ELF-1 (cell line): ENCODE results near the gene NTRK3.

Source experiments
- DNase-seq: peaks from one replicate; pipeline ENCODE4 v3.0.0-alpha.2; 2016; ENCODE audit warnings: low read depth, low spot score

The NTRK3 gene

DNA sequence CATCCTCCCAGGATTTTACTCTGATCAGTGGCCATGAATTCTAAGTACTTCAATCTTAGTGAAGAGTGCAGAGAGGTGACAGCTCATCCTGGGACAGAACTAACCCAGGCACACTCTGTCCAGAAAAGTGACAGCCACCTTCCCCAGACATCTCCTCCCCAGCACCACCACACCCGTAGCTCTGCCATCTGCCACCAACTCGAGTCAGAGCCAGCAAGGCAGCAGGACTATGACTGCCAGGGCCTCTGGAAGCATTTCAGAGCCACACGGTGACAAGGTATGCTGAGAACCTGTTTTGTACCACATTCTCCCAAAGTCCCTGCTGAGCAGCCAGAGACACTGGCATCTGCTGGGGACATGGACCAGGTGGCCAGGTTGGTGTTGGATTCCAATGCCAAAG, 71.0 kb downstream of the NTRK3 start:
- DNase-seq: no peak

GRCh38 chr15:88181613-88182012, 74.9 kb downstream of the NTRK3 start:
- DNase-seq: no peak

- DNase-seq: no peak
Measured at GRCh38 chr15:88179562-88179961, 77.0 kb downstream of the NTRK3 start.

DNA sequence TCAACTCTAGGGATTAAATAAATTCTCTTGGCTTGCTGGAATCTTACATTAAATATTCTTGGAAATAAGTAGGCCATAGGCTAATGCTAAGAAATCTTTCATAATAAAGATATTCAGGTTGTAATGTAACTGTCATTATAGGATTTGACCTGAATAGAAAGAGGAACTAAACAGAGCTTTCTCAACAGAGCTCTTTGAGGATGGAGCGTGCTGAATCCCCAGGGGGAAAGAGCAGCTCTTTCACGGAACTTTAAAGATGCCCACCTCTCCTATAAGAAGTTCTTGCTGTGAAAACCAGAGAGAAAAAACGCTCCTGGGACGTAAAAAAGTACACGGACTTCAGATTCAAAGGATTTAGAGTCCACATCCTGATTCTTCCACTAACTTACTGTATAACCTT, 77.9 kb downstream of the NTRK3 start:
- DNase-seq: no peak

DNA sequence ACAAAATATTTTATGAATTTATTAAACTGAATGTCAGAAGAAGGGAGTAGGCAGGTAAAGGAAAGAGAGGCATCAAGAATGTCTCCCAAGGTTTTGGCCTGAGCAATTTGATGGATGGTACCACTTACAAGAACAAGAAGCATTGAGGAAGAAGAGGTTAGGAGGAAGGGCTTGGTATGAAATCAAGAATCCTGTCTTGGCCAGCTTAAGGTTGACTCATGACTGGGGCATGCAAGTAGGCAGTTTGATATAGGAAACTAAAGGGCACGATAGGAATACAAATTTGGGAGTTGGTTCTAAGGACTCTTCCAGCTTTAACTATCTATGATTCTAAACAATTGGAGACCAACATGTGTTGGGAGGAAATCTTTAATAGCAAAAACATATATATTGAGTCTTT, 79.1 kb downstream of the NTRK3 start:
- no peak for DNase-seq

DNA sequence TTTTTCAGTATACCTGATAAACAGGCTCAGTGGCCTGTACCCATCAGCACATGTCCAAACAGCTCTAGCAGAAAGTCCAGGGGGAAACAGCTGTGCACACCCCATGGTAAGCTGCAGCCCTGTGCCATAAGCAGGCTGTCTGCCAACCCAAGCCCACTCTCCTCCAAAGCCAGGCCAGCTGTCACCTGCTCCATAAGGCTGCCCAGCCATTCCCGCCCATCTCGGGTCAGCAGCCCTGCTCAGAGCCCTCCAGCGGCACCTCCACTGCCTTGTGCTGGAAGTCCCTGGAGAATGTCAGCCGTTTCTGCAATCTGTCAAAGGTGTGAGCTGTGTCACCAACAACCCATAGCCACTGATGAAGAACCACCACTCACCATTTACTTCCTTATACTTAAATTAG, 82.0 kb downstream of the NTRK3 start:
- no peak for DNase-seq

GRCh38 chr15:88166082-88166993, 90.2 kb downstream of the NTRK3 start:
- peak; percentile 61 for DNase-seq

DNA sequence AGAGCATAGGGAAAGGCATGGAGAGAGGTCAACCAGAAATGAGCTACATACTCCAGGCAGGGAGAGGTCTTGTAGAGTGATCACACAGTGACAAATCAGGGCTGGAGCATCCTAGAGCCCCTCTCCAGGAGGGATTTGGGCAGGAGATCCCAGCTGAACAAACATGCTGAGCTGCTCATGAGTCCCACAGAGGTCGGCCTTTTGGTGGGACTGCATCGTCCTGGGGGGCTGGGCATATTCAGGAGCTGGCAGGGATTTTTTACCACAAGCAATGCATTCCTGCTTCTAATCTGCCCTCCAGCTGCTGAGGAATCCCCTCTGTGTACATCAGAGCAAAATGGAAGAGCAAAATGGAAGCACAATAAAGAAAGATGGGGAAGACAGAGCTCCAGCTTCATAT, 94.9 kb downstream of the NTRK3 start:
- DNase-seq: no peak

DNA sequence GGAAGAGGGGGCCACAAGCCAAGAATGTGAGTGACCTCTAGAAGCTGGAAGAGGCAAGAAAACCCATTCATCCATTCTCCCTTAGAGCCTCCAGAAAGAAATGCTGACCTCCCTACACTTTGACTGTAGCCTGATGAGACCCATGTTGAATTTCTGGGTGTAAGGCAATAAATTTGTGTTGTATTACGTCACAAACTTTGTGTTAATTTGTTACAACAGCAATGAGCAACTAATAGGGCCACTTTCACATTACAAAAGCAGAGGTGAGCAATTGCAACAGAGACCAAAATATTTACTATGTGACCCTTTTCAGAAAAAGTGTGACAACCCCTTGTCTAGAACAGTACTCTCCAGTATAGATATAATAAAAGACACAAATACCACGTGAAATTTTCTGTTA, 101.2 kb downstream of the NTRK3 start:
- no peak for DNase-seq

DNA sequence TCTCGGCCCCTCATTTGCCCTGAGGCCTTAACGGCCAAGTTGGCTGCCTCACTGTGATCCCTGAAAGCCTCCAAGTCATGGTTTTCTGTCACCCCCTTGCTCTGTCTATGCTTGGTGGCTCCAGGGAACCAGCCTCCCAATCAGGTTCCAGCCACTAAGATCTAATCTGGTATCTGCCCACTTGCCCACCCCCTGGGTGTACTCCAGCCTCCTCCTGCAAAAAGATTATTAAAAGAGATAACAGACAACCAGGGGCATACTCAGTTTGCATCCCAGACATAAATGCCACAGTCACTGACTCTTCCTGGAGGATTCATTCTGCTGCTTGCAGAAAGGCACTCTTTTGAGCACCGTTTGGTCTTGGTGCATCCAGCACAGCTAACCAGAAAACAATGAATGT, 103.9 kb downstream of the NTRK3 start:
- no peak for DNase-seq

DNA sequence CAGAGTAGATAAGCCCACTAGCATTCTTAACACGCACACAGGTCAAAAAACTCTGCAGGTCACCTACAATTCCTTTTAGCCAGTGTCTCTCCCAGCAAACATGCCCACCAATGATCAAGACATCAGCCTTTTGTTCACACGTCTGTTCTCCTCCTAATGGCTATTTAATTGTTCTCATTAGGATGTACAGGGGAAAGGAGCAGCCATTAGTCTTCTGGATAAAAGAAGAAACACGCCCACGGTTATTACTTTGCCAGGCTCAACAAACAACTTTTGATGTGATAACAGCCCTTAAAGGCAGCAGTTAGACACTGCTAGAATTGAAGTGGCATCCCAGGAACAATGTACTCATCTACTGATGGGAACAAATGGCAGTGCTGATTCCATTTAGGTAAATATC, 108.8 kb downstream of the NTRK3 start:
- DNase-seq: no peak

DNA sequence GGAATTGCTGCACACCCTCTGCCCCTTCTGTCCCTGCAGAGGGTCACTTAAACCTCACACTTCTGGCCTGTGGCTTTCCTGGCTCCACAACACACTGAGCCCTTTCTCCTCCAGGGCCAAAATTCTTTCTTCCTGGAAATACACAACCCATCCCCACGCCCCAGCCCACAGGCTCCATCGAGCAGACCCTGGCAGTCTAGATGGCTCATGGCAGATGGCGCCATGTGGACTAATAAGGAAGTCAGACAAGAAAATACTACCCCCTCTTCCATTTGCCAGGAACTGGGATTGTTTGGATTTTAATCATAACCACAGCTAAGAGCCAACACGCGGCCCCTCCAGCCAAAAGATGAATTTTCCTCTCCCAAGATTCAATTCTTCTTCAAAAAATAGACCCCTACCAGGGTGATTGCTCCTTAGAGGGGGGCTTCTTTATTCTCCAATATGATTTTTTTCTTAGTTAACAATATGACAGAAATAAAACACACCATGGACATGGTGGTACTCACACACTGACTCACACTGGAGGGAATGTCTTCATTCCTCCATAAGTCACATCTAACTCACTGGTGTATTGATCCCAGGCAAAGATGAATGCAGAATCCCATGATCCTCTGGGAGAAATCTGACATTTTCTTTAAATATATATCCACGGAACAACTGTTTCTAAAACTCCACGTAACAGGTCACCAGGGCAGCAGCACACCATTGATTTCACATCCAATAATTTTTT, 111.5 kb downstream of the NTRK3 start:
- no peak for DNase-seq

DNA sequence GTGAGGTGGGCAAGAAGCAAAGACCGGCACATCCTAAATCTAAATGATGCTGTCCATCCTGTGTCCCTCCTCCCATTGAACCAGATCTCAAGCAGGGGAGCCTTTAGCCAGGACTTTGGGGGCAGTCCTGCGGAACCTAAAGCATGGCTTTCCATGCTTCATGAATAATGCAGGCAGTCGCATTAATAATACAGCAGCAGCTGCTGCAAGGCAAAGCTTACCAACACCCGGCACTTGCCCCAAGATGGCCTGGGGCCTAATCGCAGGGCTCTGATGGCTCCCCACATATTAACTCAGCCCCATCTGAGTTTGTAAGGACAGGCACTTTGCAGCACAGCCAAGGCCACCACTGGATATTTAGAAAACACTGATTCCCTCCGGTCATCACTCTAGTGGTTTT, 114.4 kb downstream of the NTRK3 start:
- DNase-seq: no peak

DNA sequence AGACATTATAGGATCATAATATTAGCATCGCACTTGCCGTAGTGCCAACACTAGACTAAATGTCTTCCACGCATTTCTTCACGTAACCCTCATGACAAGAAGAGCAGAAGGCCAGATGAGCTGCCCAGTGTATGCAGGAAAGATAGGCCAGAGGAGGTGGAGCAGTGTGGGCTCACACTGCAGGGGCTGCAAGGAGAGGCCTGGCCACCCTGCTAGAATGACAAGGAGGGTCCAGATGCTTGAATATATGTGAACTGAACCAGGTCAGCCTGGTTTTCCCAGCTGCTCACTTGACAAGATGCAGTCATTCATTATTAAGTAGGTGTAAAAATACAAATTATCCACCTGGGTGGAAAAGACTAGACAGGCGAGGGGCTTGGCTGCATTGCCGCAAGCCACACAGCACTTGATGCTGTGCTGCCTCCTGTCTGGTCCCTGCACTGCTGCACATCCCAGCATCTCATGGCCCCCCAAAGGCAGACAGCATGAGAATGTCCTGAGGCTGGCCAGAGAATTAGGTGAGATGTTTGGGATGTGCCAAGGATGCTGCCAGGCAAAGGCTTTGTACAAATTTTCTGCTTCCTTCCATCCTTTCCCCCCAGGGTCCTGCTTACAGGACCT, 115.2 kb downstream of the NTRK3 start:
- no peak for DNase-seq

GRCh38 chr15:88140398-88140797, 116.1 kb downstream of the NTRK3 start:
- no peak for DNase-seq

GRCh38 chr15:88139936-88140335, 116.6 kb downstream of the NTRK3 start:
- no peak for DNase-seq

DNA sequence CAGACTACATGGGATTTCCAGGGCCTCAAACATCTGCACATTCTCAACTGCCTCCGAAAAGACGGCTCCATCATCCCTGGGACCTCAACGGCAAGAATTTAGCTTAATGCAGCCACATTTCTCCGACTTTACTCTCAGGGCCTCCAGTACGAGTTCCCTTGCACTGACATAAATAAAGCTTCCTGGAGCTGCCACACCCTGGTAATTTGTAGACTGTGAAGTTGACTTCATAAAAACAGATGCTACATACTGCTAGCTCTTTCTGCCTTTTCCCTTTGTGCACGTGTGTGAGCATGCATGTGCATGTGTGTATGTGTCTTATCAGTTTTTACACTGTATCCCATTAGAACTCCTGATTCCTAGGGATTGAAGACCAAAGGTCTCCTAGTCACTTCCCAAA, 122.7 kb downstream of the NTRK3 start:
- DNase-seq: no peak

DNA sequence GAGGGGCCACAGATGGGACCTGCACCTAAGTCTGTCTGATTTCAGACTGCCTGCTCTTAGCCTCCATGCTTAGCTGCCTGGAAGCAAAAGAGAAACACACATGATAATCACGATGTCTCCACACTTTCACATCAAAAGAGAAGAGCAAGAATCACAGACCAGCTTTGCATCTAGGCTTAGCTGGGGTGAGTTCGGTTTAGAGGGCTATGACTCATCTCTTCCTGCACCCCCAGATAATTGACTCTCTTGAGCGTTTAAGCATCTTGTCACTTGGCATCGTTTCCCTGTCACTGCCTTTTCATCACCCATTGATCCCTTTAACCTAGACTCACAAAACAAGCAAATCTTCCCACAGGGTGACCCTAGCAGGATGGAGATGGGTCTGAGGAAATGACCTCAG, 124.0 kb downstream of the NTRK3 start:
- no peak for DNase-seq

GRCh38 chr15:88131937-88132336, 124.6 kb downstream of the NTRK3 start:
- no peak for DNase-seq

DNA sequence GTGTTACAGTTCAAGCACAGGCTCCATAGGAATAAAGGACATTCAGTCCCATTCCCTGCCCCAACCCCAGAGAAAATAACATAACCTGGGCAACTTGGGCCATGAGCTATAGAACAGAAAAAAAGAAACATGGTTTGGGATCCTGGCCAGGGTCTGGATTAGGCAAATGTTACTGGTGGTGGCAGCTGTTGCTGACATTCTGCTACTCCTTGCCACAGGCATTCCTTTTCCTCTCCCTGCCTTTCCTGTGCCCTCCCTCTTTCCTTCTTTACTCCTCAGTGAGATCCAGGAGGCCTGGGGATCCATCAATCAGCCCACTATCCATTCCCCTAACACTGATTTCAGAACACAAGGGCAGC, 129.1 kb downstream of the NTRK3 start:
- DNase-seq: no peak

GRCh38 chr15:88126695-88127431, 129.7 kb downstream of the NTRK3 start:
- DNase-seq: no peak

DNA sequence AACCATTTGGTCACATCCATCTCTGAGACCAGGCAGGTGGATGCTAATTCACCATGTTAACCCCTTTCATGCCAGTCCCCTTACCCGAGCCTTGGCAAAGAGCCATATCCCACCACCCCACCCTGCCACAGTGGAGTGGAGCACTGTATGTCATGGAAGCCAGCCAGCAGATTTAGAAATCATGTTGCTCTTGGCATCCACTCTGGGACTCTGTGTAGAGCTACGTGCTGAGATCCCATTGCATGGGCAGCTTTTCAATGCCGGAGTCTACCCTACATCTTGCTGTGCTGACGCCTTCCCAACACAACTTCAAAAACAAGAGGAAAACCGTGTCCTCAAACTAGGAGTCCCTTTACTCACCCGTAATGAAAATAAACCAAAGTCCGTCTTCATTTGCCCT, 131.0 kb downstream of the NTRK3 start:
- DNase-seq: no peak
